Stomach (tissue), 9 donors: ENCODE results near the gene DTNBP1. TPM values are rescaled to one million over a fixed set of nuclear protein-coding genes. Genes with fewer than 3 reads are reported as not detected.

ENCODE experiments used
- DNase-seq, 2 donors: peaks; one replicate each; pipeline versions ENCODE4 v3.0.0 to v3.0.0-alpha.2; 2013 to 2019
- H3K27ac ChIP-seq, 5 donors: fragments of 200-600 bp in 4 of 5; sonication (generic) in 4 of 5; one replicate each; pipeline ENCODE4 v1.5.1; 2013 to 2019; ENCODE audit warnings: mild to moderate bottlenecking in 1 of 5, moderate library complexity in 1 of 5
- H3K27me3 ChIP-seq, 3 donors: fragments of 200-600 bp; sonication (generic); one replicate each; pipeline ENCODE4 v1.5.1; 2017 to 2019; ENCODE audit warnings: mixed run types in 1 of 3
- H3K36me3 ChIP-seq, 4 donors: fragments of 200-600 bp; sonication (generic); 1 replicate in 3 of 4; 2 replicates in 1 of 4; pipeline ENCODE4 v1.5.1; 2016 to 2019
- H3K4me1 ChIP-seq, 4 donors: fragments of 200-600 bp; sonication (generic); one replicate each; pipeline ENCODE4 v1.5.1; 2016 to 2019
- H3K4me3 ChIP-seq, 4 donors: fragments of 200-600 bp; sonication (generic) in 3 of 4; one replicate each; pipeline ENCODE4 v1.5.1; 2016 to 2019; ENCODE audit warnings: mild to moderate bottlenecking in 1 of 4
- H3K9me3 ChIP-seq, 4 donors: fragments of 200-600 bp; sonication (generic); one replicate each; pipeline ENCODE4 v1.5.1; 2016 to 2019
- EP300 ChIP-seq: sonication (generic); formaldehyde crosslinking; IDR thresholded peaks from one replicate; pipeline ENCODE4 v1.6.1; 2017; ENCODE audit warnings: antibody characterized with exemption
- POLR2A ChIP-seq, 4 donors: fragments of 450-650 bp; IDR thresholded peaks; one replicate each; pipeline ENCODE4 v1.6.1; 2016; ENCODE audit warnings: antibody characterized with exemption in 4 of 4, control low read depth in 2 of 4, mild to moderate bottlenecking in 1 of 4, moderate library complexity in 1 of 4
- POLR2AphosphoS5 ChIP-seq, 3 donors: sonication (generic); formaldehyde crosslinking; IDR thresholded peaks; one replicate each; pipeline ENCODE4 v1.6.1; 2016; ENCODE audit warnings: antibody characterized with exemption in 3 of 3
- WGBS, 5 donors: extraction: QIAGEN DNeasy Blood & Tissue Kit in 3 of 5; methylation state at CpG; one replicate each; pipeline versions ENCODE4 v1.1.5 to v1.1.7; 2013 to 2018; 5-methylcytosine and 5-hydroxymethylcytosine counted together
- intact Hi-C: fragments of 100-400 bp; cut with DNase I; formaldehyde crosslinking; loops from one replicate; pipeline ENCODE4 v1.15.1; 2023; ENCODE audit warnings: low total_unique reads
- polyA plus RNA-seq, 3 donors: library from polyadenylated mRNA; stranded (reverse); fragments of 200-250 nt; gene quantifications; one replicate each; pipeline ENCODE4 v1.2.3, GENCODE V29; 2013
- total RNA-seq, 5 donors: library from RNA; depleted of rRNA; stranded (reverse); fragments of >200 nt; gene quantifications; one replicate each; pipeline versions ENCODE4 v1.1.0 to v1.2.3, GENCODE V29; 2014 to 2016
- TF ChIP-seq, protein P1 (sequence below), 7 experiments: fragments of 450-650 bp in 4 of 7; fragments of 200-600 bp in 3 of 7; sonication (generic) in 3 of 7; IDR thresholded peaks; one replicate each; pipeline ENCODE4 v1.5.1; 2016 to 2019; ENCODE audit warnings: antibody characterized with exemption in 7 of 7, control low read depth in 2 of 7, mild to moderate bottlenecking in 1 of 7
- donor health status: healthy with polysubstance abuse.
- donor health status: Bipolar disorder and iron deficiency.
- donor health status: healthy.

DTNBP1 gene
- total and polyA plus RNA-seq, 8 donors: 4.1 to 68.7 (median 12.0) TPM

- TF ChIP-seq EP300: no peak
- TF ChIP-seq, protein P1, sequence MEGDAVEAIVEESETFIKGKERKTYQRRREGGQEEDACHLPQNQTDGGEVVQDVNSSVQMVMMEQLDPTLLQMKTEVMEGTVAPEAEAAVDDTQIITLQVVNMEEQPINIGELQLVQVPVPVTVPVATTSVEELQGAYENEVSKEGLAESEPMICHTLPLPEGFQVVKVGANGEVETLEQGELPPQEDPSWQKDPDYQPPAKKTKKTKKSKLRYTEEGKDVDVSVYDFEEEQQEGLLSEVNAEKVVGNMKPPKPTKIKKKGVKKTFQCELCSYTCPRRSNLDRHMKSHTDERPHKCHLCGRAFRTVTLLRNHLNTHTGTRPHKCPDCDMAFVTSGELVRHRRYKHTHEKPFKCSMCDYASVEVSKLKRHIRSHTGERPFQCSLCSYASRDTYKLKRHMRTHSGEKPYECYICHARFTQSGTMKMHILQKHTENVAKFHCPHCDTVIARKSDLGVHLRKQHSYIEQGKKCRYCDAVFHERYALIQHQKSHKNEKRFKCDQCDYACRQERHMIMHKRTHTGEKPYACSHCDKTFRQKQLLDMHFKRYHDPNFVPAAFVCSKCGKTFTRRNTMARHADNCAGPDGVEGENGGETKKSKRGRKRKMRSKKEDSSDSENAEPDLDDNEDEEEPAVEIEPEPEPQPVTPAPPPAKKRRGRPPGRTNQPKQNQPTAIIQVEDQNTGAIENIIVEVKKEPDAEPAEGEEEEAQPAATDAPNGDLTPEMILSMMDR (IDR thresholded peaks at IDR 0.05): no peak
- TF ChIP-seq POLR2A (IDR thresholded peaks at IDR 0.05): no peak
- no peak for TF ChIP-seq POLR2AphosphoS5 (IDR thresholded peaks at IDR 0.05)
- Histone ChIP-seq H3K4me3 (no peak overlapping the region), H3K4me1 (peaks cover 12 to 24% (median 21%) of the 10 kb centered on the region in 4 donors), H3K27me3 (no peaks in the 10 kb centered on the region), H3K27ac (peak overlapping the region in 3 of 5 donors; percentile 38 to 63 (median 38)), H3K9me3 (no peaks in the 10 kb centered on the region), H3K36me3 (no peaks in the 10 kb centered on the region)
- 56 to 70% (median 61%) methylated on average over 5 of the region's 5 CpGs for WGBS, 5 donors
- no peak for DNase-seq
- intact Hi-C loops: loop anchor here (5.0 kb wide), 1 partner anchor 517 kb away; no protein-coding TSS in a partner anchor
Measured at GRCh38 chr6:15689586-15690482, 27.0 kb upstream of the DTNBP1 start.

- Histone ChIP-seq H3K27ac (no peak overlapping the region), H3K27me3 (no peaks in the 10 kb centered on the region), H3K9me3 (no peaks in the 10 kb centered on the region), H3K4me1 (peaks cover 7 to 28% (median 17%) of the 10 kb centered on the region in 4 donors), H3K36me3 (no peaks in the 10 kb centered on the region), H3K4me3 (no peak overlapping the region)
- DNase-seq: no peak
- intact Hi-C loops: no loop called here
- TF ChIP-seq POLR2AphosphoS5 (IDR thresholded peaks at IDR 0.05) (no peak), POLR2A (IDR thresholded peaks at IDR 0.05) (no peak), EP300 (no peak)
- TF ChIP-seq, protein P1 (IDR thresholded peaks at IDR 0.05): no peak
Measured at GRCh38 chr6:15685619-15686018, 22.8 kb upstream of the DTNBP1 start.

DNA sequence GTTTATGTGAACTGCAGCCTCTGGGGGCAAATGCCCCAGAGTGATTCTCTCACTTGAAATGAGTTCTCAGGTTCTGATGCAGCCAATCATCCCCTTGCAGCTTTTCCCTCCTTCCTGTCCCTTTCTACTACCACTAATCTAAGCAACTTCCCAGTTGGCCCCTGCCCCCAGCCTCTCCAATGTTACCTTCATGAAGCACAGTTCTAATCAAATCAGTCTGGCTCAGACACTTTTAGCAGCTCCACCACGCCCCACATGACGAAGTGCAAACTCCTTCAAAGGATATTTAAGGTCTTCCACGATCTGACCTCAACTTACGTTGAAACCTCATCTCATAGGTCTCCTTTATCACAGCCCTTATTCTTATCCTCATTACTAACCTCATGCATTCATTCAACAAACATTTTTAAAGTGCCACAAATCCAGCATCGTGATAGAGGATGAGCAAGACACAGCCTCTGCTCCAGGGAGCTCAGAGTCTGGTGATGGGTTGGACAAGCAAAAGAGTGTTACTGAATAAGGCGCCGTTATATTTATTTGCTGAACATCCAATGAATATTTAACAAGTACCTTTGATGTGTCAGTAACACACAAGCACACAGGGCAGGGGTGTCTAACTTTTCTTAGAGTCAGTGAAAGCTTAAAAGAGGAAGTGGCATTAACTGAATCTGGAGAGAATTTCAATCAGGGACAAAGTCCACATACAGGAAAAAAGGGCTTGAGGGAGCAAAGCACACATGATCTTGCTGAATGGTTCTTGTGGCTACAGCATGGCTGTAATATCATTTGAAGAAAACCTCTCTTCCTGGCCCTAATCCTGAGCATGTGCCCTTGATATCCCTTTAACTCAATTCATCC lies 20.4 kb upstream of the DTNBP1 start:
- Histone ChIP-seq H3K27me3 (no peaks in the 10 kb centered on the region), H3K4me1 (peaks cover 0 to 19% (median 6%) of the 10 kb centered on the region in 4 donors), H3K27ac (no peak overlapping the region), H3K36me3 (no peaks in the 10 kb centered on the region), H3K9me3 (no peaks in the 10 kb centered on the region), H3K4me3 (no peak overlapping the region)
- intact Hi-C loops: no loop called here
- TF ChIP-seq EP300 (no peak), POLR2AphosphoS5 (IDR thresholded peaks at IDR 0.05) (no peak), POLR2A (IDR thresholded peaks at IDR 0.05) (no peak)
- TF ChIP-seq, protein P1 (IDR thresholded peaks at IDR 0.05): no peak
- DNase-seq: peak in 1 of 2 donors; percentile 67
- 28 to 61% (median 53%) methylated on average over 7 of the region's 7 CpGs for WGBS, 5 donors

GRCh38 chr6:15681946-15682345 lies 19.1 kb upstream of the DTNBP1 start:
- Histone ChIP-seq H3K36me3 (no peaks in the 10 kb centered on the region), H3K27ac (no peak overlapping the region), H3K4me1 (peaks cover 0 to 19% (median 6%) of the 10 kb centered on the region in 4 donors), H3K9me3 (no peaks in the 10 kb centered on the region), H3K27me3 (no peaks in the 10 kb centered on the region), H3K4me3 (no peak overlapping the region)
- DNase-seq: no peak
- TF ChIP-seq, protein P1 (IDR thresholded peaks at IDR 0.05): no peak
- TF ChIP-seq POLR2A (IDR thresholded peaks at IDR 0.05) (no peak), EP300 (no peak), POLR2AphosphoS5 (IDR thresholded peaks at IDR 0.05) (no peak)
- intact Hi-C loops: no loop called here
- WGBS, 5 donors: 84 to 100% (median 96%) methylated on average over 1 of the region's 1 CpG
